ENCODE measurements around the gene SYCP2L. TPM values are rescaled to one million over a fixed set of nuclear protein-coding genes. Genes with fewer than 3 reads are reported as not detected.

The SYCP2L gene
- total RNA-seq, 1 experiment from 2014 or later: 4.9 TPM

GRCh38 chr6:10972196-10972595 lies 85.3 kb downstream of the SYCP2L start:
- no peaks in the 10 kb centered on the region for H3K9me2 ChIP-seq (ENCODE audit: insufficient read depth)
- DNase-seq (ENCODE audit: low read depth, low spot score) (no peak), ATAC-seq (no peak)
- ChIA-PET RAD21 (ENCODE audit: low non-redundant PET in 1 of 2, low total read pairs in 2 of 2, uncharacterized antibody in 2 of 2, unreplicated experiment in 2 of 2) (no interaction called here), POLR2A (no interaction called here), CTCF (no interaction called here)
- H3K4me1 ChIP-seq (ENCODE audit: control insufficient read depth in 1 of 2, insufficient read depth in 2 of 2, low read length in 2 of 2): no peaks in the 10 kb centered on the region
- H3K36me3 ChIP-seq (ENCODE audit: control insufficient read depth in 1 of 2, insufficient read depth in 2 of 2, low read length in 2 of 2): no peaks in the 10 kb centered on the region
- no peaks in the 10 kb centered on the region for H4K20me1 ChIP-seq (ENCODE audit: insufficient read depth)
- intact Hi-C loops (cut with micrococcal nuclease): no loop called here
- no peak overlapping the region for H3K4me3 ChIP-seq (replicated peaks in 1 of 2; ENCODE audit: low read depth in 1 of 2, low read length in 2 of 2)
- no peaks in the 10 kb centered on the region for H3K9me3 ChIP-seq (ENCODE audit: control insufficient read depth in 1 of 2, insufficient read depth in 1 of 2, low read depth in 1 of 2, low read length in 2 of 2)
- H3K27ac ChIP-seq (ENCODE audit: low read depth, low read length): no peak overlapping the region
- H3K4me2 ChIP-seq (ENCODE audit: low read length): no peak overlapping the region
- H3K9ac ChIP-seq (ENCODE audit: low read length): no peak overlapping the region
- H3K27me3 ChIP-seq (ENCODE audit: insufficient read depth, low read length): no peaks in the 10 kb centered on the region
- TF ChIP-seq REST (IDR thresholded peaks at IDR 0.05; ENCODE audit: low read depth): no peak
- TF ChIP-seq YY1 (IDR thresholded peaks at IDR 0.05; ENCODE audit: extremely low read depth, insufficient replicate concordance, low read depth, low read length): no peak
- TF ChIP-seq CBX3 (IDR thresholded peaks at IDR 0.05; ENCODE audit: low read depth): no peak
- TF ChIP-seq SIN3A (IDR thresholded peaks at IDR 0.05; ENCODE audit: low read depth): no peak
- no peak for TF ChIP-seq EGR1 (IDR thresholded peaks at IDR 0.05; ENCODE audit: low read depth)
- TF ChIP-seq ZNF274 (IDR thresholded peaks at IDR 0.05; ENCODE audit: low read depth, low read length): no peak
- no peak for TF ChIP-seq SRF (IDR thresholded peaks at IDR 0.05; ENCODE audit: low read depth)
- no peak for TF ChIP-seq CEBPB (IDR thresholded peaks at IDR 0.05; ENCODE audit: low read depth)
- no peak for TF ChIP-seq ELF1 (IDR thresholded peaks at IDR 0.05; ENCODE audit: borderline replicate concordance, low read depth)
- no peak for TF ChIP-seq CTCF (IDR thresholded peaks at IDR 0.05 in 2 of 3, conservative IDR thresholded peaks at IDR 0.05 in 1 of 3; ENCODE audit: borderline replicate concordance in 1 of 3, insufficient read depth in 1 of 3, low read depth in 2 of 3, low read length in 2 of 3)
- TF ChIP-seq ATF3 (IDR thresholded peaks at IDR 0.05): no peak
- TF ChIP-seq POLR2AphosphoS5 (IDR thresholded peaks at IDR 0.05; ENCODE audit: low read depth, low read length): no peak
- TF ChIP-seq TCF7L2 (IDR thresholded peaks at IDR 0.05; ENCODE audit: borderline replicate concordance, extremely low read depth, insufficient read depth, insufficient read length): no peak
- no peak for TF ChIP-seq POLR2A (IDR thresholded peaks at IDR 0.05; ENCODE audit: borderline replicate concordance, extremely low read depth, insufficient read depth, insufficient read length)
- no peak overlapping the region for H2AFZ ChIP-seq (ENCODE audit: low read depth, low read length, poor library complexity, severe bottlenecking)
- BruUV-seq (replicated peaks): no TSS peak
- no peaks in the 10 kb centered on the region for H3K79me2 ChIP-seq (ENCODE audit: insufficient read depth, low read length)
